ENCODE measurements around the gene KAT5. TPM values are rescaled to one million over a fixed set of nuclear protein-coding genes. Genes with fewer than 3 reads are reported as not detected.

KAT5 gene
- total and polyA plus RNA-seq, 10 of the 15 experiments (the other 5 are each of a cell fraction or from before 2014, with no cell fraction given): 3.4 to 66.1 (median 46.3) TPM

DNA sequence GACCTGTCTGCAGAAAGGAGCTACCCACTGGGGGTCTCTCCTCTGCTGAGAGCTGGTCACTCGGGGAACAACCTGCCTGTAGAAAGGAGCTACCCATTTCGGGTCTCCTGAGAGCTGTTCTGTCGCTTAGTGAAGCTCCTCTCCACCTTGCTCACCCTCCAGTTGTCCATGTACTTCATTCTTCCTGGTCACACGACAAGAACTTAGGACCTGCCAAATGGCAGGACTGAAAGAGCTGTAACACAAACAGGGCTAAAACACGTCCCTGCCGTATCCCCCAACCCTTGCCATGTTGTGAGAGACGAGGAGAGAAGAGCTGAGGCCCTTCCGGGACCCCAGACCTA lies 32.6 kb downstream of the KAT5 start:
- H3K27ac ChIP-seq (ENCODE audit: control insufficient read depth, insufficient read depth): no peak overlapping the region
- DNase-seq (ENCODE audit: low read depth, low spot score) (no peak), ATAC-seq (no peak), FAIRE-seq (no peak)
- ChIA-PET CTCF (interaction anchor here (0.6 to 1.4 kb wide), 6 partner anchors 18 to 277 kb away, joined by 3 to 9 read pairs (median 4); no protein-coding TSS in a partner anchor), POLR2A (no interaction called here), RAD21 (ENCODE audit: unreplicated experiment) (interaction anchor here (1.0 kb wide), 1 partner anchor 35 kb away, joined by 4 read pairs; no protein-coding TSS in a partner anchor), SMC1A (ENCODE audit: uncharacterized antibody, unreplicated experiment) (no interaction called here)
- in situ Hi-C loops (cut with MboI) (no loop called here), intact Hi-C loops (cut with micrococcal nuclease; ENCODE audit: unreplicated experiment) (no loop called here)
- no peaks in the 10 kb centered on the region for H3K36me3 ChIP-seq (ENCODE audit: control insufficient read depth in 2 of 2, insufficient read depth in 2 of 2, low read length in 1 of 2)
- no TSS peak for BruUV-seq (replicated peaks)
- H3K4me2 ChIP-seq (ENCODE audit: control insufficient read depth, insufficient read depth): no peak overlapping the region
- no peak for TF ChIP-seq ZNF24 (IDR thresholded peaks at IDR 0.05)
- no peak for TF ChIP-seq TARDBP (IDR thresholded peaks at IDR 0.05; ENCODE audit: borderline replicate concordance)
- no peak for TF ChIP-seq YBX1 (IDR thresholded peaks at IDR 0.05)
- TF ChIP-seq, protein P1, sequence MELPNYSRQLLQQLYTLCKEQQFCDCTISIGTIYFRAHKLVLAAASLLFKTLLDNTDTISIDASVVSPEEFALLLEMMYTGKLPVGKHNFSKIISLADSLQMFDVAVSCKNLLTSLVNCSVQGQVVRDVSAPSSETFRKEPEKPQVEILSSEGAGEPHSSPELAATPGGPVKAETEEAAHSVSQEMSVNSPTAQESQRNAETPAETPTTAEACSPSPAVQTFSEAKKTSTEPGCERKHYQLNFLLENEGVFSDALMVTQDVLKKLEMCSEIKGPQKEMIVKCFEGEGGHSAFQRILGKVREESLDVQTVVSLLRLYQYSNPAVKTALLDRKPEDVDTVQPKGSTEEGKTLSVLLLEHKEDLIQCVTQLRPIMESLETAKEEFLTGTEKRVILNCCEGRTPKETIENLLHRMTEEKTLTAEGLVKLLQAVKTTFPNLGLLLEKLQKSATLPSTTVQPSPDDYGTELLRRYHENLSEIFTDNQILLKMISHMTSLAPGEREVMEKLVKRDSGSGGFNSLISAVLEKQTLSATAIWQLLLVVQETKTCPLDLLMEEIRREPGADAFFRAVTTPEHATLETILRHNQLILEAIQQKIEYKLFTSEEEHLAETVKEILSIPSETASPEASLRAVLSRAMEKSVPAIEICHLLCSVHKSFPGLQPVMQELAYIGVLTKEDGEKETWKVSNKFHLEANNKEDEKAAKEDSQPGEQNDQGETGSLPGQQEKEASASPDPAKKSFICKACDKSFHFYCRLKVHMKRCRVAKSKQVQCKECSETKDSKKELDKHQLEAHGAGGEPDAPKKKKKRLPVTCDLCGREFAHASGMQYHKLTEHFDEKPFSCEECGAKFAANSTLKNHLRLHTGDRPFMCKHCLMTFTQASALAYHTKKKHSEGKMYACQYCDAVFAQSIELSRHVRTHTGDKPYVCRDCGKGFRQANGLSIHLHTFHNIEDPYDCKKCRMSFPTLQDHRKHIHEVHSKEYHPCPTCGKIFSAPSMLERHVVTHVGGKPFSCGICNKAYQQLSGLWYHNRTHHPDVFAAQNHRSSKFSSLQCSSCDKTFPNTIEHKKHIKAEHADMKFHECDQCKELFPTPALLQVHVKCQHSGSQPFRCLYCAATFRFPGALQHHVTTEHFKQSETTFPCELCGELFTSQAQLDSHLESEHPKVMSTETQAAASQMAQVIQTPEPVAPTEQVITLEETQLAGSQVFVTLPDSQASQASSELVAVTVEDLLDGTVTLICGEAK (IDR thresholded peaks at IDR 0.05; ENCODE audit: borderline replicate concordance): no peak
- TF ChIP-seq, protein P2, sequence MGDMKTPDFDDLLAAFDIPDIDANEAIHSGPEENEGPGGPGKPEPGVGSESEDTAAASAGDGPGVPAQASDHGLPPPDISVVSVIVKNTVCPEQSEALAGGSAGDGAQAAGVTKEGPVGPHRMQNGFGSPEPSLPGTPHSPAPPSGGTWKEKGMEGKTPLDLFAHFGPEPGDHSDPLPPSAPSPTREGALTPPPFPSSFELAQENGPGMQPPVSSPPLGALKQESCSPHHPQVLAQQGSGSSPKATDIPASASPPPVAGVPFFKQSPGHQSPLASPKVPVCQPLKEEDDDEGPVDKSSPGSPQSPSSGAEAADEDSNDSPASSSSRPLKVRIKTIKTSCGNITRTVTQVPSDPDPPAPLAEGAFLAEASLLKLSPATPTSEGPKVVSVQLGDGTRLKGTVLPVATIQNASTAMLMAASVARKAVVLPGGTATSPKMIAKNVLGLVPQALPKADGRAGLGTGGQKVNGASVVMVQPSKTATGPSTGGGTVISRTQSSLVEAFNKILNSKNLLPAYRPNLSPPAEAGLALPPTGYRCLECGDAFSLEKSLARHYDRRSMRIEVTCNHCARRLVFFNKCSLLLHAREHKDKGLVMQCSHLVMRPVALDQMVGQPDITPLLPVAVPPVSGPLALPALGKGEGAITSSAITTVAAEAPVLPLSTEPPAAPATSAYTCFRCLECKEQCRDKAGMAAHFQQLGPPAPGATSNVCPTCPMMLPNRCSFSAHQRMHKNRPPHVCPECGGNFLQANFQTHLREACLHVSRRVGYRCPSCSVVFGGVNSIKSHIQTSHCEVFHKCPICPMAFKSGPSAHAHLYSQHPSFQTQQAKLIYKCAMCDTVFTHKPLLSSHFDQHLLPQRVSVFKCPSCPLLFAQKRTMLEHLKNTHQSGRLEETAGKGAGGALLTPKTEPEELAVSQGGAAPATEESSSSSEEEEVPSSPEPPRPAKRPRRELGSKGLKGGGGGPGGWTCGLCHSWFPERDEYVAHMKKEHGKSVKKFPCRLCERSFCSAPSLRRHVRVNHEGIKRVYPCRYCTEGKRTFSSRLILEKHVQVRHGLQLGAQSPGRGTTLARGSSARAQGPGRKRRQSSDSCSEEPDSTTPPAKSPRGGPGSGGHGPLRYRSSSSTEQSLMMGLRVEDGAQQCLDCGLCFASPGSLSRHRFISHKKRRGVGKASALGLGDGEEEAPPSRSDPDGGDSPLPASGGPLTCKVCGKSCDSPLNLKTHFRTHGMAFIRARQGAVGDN (IDR thresholded peaks at IDR 0.05): no peak
- TF ChIP-seq WRNIP1 (IDR thresholded peaks at IDR 0.05; ENCODE audit: borderline replicate concordance, low read depth, low read length): no peak
- TF ChIP-seq, protein P3, sequence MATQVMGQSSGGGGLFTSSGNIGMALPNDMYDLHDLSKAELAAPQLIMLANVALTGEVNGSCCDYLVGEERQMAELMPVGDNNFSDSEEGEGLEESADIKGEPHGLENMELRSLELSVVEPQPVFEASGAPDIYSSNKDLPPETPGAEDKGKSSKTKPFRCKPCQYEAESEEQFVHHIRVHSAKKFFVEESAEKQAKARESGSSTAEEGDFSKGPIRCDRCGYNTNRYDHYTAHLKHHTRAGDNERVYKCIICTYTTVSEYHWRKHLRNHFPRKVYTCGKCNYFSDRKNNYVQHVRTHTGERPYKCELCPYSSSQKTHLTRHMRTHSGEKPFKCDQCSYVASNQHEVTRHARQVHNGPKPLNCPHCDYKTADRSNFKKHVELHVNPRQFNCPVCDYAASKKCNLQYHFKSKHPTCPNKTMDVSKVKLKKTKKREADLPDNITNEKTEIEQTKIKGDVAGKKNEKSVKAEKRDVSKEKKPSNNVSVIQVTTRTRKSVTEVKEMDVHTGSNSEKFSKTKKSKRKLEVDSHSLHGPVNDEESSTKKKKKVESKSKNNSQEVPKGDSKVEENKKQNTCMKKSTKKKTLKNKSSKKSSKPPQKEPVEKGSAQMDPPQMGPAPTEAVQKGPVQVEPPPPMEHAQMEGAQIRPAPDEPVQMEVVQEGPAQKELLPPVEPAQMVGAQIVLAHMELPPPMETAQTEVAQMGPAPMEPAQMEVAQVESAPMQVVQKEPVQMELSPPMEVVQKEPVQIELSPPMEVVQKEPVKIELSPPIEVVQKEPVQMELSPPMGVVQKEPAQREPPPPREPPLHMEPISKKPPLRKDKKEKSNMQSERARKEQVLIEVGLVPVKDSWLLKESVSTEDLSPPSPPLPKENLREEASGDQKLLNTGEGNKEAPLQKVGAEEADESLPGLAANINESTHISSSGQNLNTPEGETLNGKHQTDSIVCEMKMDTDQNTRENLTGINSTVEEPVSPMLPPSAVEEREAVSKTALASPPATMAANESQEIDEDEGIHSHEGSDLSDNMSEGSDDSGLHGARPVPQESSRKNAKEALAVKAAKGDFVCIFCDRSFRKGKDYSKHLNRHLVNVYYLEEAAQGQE (IDR thresholded peaks at IDR 0.05; ENCODE audit: low read depth, low read length): no peak
- no peak overlapping the region for H3K9ac ChIP-seq (ENCODE audit: control insufficient read depth, insufficient read depth, low read length)
- H3K9me3 ChIP-seq (replicated peaks; ENCODE audit: control insufficient read depth, insufficient read depth, low read length): no peaks in the 10 kb centered on the region
- WGBS (ENCODE audit: insufficient coverage, insufficient replicate concordance, low lambda C conversion rate, missing lambda C conversion rate): 47% methylated on average over 8 of the region's 8 CpGs
- no peaks in the 10 kb centered on the region for H4K20me1 ChIP-seq (ENCODE audit: control insufficient read depth, insufficient read depth)
- H3K27me3 ChIP-seq (replicated peaks in 1 of 2; ENCODE audit: control insufficient read depth in 2 of 2, insufficient read depth in 2 of 2, low read length in 1 of 2): no peaks in the 10 kb centered on the region; a peak in 2 of 4 replicates
- H3K4me1 ChIP-seq (ENCODE audit: control insufficient read depth, insufficient read depth, low read length): no peaks in the 10 kb centered on the region
- no peaks in the 10 kb centered on the region for H3K79me2 ChIP-seq (ENCODE audit: control insufficient read depth, insufficient read depth, low read length)
- H3K4me3 ChIP-seq: no peak overlapping the region
- no peak overlapping the region for H2AFZ ChIP-seq (ENCODE audit: control insufficient read depth, low read depth, low read length)

All from GM12878 (cell line).